GM18907 (cell line): ENCODE measurements around the gene CEP112.

Source experiments
- ATAC-seq: cut with Tn5 transposase; IDR thresholded peaks from one replicate; pipeline ENCODE4 v1.9.1; 2021; ENCODE audit warnings: mild to moderate bottlenecking, moderate library complexity; ENCODE audit not compliant: unreplicated experiment

The CEP112 gene

GRCh38 chr17:66211047-66211810 is 19.3 kb upstream of the CEP112 start:
- no peak for ATAC-seq

DNA sequence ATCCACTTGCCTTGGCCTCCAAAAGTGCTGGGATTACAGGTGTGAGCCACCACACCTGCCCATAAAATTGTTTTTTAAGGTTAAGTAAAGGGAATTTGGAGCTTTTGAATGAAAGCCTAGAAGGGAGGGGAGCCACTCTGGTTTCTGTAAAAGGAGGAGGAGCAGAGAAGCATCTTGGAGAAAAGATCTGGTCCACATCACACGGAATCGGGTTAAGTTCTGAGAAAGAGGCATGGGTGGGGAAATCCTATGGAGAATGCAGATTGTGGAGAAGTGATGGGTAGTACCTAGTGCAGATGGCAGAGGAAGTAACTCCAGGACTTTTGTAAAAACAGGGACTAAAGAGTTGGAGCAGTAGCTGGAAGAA is 18.3 kb upstream of the CEP112 start:
- no peak for ATAC-seq

DNA sequence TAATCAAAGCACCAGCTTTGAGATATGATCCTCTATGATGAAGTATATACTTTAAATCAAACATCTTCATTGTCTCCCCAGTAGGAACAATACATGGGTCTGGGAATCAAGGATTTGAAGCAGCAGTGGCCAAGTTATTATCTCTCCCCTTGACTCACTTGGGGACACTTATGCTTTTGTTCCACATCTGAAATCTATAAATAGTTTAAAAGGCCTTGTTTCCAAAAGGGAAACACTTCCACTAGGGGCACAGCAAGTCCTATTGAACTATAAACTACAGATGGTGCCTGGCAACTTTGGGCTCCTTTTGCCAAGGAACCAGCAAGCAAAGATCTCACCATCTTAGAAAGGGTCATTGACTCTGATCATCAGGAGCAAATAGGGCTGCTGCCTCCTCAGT is 16.0 kb upstream of the CEP112 start:
- no peak for ATAC-seq

DNA sequence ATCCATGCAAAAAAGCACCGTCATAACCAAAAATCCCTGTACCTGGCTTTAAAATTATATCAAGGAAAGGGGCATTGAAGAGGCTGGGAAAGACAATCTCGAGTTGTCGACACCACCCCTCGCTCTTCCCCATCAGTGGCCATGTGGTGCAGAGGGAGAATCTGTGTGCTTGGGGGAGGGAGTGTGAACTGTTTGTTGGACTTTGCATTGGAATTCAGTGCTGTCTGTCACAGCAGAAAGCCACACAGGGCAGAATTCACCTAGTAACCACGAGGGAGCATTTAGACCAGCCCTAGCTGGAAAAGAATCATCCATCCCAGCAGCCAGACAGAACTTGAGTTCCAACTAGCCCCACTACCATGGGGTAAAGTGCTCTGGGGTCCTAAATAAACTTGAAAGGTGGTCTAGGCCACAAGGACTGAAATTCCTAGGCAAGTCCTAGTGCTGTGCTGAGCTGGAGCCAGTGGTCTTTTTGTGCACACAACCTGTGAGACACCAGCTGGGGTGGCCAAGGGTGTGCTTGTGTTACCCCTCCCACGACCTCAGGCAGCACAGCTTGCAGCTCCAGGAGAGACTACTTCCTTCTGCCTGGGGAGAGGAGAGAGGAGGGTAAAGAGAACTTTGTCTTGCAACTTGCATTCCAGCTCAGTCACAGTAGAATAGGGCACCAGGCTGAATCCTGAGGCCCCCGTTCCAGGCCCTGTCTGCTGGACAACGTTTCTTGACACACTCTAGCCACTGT is 11.5 kb upstream of the CEP112 start:
- ATAC-seq, result no peak

GRCh38 chr17:66200685-66201092 is 8.8 kb upstream of the CEP112 start:
- no peak for ATAC-seq

DNA sequence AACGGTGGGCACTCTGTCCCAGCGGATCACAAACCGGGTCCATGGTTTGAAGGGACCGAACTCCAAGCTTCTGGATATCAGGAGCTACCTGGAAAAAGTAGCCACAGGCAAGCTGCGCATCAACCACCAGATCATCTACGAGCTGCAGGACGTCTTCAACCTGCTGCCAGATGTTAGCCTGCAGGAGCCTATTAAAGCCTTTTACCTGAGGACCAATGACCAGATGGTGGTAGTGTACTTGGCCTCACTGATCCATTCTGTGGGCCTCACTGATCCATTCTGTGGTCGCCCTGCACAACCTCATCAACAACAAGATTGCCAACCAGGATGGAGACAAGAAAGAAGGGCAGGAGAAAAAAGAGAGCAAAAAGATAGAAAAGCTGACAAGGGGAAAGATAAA is 6.3 kb upstream of the CEP112 start:
- no peak for ATAC-seq

DNA sequence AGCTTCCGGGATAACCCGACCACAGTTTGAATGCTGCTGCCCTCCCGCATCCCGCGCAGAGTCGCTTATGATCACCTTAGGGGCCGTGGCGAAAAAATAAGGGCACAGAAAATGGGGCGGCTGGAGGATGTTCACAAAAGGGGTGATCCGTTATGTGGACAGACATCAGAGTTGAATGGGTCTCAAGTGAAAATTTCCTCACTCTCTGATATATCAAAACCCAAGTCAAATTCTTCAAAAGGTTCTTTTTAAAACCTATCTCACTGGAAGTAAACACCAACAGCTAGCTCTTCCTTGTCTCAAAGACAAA is 400 bp upstream of the CEP112 start:
- no peak for ATAC-seq

DNA sequence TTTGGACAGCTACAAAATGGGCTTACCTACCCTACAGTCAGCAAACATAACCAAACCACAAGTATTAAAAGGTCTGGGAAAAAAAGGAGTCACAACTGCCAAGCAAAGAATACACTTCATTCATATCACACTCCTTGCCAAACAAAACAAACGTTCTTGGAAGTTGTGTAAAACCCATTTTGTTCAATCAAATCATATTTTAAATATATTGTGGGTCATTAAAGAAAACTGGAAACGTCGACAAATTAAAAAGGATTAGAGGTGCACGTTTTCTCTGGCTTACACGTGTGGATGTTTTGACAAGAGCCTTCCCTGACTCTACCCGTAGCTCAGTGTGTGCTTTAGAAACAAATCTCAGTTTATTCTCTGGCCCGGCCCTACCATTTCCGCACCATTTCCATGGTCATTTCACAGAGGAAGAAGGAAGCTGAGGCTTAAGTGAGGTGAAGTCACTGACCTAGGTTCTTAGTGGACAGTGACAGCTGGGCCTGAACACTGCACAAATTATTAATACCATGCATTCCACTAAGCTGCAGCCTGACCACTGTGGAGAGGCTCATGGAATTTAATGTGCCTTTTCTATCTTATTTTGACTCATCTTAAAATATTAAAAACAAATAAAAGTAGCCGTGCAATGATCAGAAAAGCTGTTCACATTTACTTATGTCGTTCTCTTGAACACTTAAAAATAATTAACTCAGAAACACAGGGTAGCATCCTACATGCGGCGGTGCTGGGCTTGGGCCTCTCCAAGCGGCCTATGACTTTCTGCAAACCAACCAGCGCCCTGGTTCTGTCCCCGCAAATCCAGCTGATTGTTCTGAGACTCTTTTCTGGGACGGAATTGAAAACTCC is 968 bp downstream of the CEP112 start:
- ATAC-seq, result peak; percentile 6

DNA sequence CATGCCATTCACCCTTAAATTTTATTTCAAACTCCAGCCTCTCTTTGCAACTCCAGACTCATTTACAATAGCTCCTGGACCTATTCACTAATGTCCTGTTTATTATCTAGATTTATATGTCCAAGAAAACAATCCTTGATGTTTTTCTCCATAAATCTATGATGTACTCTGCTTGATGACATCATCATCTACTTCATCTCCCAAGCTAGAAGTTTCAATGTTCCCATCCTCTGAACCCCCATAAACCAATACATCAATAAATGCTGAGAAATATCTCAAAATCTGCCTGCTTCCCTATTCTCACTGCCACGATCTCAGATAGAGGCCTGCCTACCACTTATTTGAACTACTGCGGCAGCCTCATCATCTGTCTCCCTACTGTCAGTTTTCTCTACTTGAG is 4.2 kb downstream of the CEP112 start:
- no peak for ATAC-seq

DNA sequence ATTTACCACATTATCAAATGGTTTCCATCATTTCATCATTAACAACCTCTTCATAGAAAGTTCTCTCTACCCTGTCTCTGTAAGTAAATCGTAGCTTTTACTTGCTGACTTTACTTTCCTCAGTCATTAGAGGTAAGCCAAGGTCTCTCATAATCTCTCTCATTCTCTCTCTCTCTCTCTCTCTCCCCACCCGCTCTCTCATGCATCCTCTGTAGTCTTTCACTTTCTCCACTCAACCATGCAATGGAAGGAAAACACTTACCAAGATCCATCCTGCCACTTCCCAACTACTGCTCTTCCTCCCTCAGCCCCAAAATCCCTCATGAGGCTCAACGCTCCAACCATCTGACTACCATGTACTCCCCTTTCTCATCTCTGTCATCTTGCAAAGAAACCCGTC is 6.1 kb downstream of the CEP112 start:
- ATAC-seq, result no peak

DNA sequence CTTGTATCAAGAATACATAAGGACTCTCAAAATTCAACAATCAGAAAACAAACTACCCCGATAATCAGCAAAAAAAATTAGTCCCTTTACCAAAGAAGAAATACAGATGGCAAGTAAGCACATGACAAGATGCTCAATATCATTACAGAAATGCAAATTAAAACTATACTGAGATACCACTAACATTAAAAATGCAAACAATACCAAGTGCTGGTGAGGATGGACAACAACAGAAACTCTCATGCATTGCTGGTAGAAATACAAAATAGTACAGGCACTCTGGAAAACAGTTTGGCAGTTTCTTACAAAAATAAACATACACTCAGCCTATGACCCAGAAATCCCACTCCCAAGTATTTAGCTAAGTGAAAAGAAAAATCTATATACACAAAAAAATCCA is 7.5 kb downstream of the CEP112 start:
- ATAC-seq, result no peak

DNA sequence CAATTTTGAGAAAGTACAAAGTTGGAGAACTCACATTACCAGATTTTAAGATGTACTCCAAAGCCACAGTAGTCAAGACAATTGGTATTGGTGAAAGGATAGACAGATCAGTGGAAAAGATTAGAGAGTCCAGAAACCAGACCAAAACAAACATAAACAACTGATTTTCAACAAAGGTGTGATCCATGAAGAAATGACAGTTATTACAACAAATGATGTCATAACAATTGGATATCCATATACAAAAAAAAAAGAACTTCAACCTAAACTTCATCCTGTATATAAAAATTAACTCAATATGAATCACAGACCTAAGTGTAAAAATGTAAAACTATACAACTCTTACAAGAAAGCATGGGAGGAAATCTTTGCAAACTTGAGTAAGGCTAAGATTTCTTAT is 8.4 kb downstream of the CEP112 start:
- ATAC-seq, result no peak

DNA sequence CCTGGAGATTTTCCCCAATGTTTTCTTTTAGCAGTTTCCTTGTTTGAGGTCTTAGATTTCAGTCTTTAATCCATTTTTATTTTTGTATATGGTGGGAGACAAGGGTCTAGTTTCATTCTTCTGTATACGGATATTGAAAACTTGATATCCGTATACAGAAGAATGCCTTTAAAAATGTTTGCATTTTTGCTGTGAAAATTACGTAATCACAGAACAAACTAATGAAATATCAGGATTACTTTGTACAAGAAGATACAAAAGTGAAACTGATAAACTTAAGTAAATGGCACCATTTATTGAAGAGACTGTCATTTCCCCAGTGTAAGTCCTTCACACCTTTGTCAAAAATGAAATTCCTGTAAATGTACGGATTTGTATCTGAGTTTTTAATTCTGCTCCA is 13.3 kb downstream of the CEP112 start:
- no peak for ATAC-seq

DNA sequence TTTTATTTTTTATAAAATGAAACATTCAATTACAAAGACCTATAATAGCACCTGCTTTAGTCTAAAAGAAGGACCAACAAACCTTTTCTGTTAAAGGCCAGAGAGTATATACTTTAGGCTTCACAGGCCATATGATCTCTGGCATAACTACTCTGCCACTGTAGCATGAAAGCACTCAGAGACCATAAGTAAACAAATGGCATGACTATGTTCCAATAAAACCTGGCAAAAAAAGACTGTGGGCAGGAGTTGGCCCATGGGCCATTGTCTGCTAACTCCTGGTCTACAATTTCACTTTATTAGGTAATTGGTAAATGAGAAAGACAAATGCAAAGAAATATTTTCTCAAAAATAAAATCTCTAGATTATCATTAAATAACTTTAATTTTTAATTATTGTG is 14.9 kb downstream of the CEP112 start:
- ATAC-seq, result no peak

DNA sequence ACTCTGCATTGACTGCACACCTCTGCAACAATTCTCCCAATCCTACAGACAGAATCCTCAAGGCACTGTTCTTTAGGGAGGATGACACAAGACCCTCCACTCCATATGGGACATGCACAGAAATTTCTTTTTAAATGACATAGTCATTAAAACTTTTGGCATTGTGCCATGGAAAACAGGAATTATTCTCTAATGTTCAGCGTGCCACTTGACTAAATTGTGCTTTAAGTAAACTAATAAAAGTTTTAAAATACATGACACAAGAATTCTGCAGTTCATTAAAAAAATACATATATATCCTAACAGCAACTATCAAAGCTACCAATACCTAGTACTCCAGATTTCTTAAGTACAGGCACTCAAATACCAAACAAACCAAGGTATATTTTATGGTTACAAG is 16.0 kb downstream of the CEP112 start:
- ATAC-seq, result no peak

DNA sequence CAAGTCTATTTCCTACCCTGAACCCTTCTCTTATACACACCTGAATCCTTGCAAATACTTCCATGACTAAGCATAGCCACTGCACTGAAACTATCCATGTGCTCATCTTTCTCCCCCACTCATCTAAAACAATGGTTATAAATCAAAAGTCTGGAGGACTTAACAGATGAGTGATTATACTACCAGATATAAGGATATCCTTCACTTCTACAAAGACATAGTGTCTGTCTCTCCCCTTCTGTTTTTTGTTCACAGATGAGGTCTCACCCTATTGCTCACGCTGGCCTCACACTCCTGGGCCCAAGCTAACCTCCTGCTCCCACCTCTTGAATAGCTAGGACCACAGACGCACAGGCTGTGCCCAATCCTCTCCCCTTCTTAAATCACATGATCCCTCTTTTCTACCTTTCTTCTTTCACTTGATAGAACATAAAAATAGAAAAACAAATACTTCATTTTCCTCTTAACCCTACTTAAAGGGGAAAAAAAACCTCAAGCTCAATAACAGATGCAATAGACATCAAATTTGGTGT is 19.2 kb downstream of the CEP112 start:
- ATAC-seq, result no peak

DNA sequence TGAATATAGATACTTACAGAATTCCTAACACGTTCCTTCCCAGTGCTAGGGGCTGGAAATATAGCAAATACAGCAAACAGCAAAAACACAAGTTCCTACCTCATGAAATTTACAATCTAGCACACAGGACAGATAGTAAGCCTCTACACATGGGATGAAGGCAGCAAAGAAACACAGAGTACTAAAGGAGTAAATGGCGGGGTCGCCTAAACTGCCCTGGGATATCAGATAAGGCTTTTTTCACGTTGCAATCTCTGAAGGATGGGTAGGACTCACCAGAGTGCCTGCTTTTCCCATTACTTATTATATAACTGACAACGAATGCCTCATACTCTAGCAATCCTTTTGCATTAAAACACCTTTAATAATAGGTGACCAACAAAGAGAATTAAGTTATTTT is 19.8 kb downstream of the CEP112 start:
- no peak for ATAC-seq

- ATAC-seq, result no peak
These were observed 20.2 kb downstream of the CEP112 start for GRCh38 chr17:66171692-66172091.

DNA sequence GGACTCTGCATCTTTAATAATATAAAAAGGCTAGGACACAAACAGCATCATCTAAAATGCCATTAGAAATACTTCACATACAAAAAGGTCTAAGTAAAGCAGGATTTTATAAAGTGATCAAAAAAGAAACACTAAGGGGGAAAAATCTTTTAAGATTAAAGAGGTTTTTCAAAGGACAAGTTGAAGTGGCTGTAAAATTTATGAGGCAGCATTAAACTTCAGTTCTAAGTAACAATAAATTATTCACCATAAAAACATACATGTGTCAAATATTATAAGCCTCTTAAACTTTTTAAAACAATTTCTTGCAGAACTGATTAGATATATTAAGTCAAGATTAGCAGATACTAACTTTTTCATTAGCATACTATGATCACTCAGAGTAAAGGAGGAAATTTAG is 20.8 kb downstream of the CEP112 start:
- ATAC-seq, result no peak

GRCh38 chr17:66169839-66170238 is 22.1 kb downstream of the CEP112 start:
- ATAC-seq, result no peak

- no peak for ATAC-seq
These were observed 24.6 kb downstream of the CEP112 start for GRCh38 chr17:66167189-66167815.
